Activated naive CD8-positive, alpha-beta T cell treated with anti-CD3 and anti-CD28 coated beads, Interleukin-2, amount 50 U/mL, for 24 hours (primary cell): ENCODE measurements around the gene PTPRN2.
"Not testable (repeated sequence)": the region's sequence is repeated elsewhere in the genome, so short reads cannot be mapped to it uniquely, and the experiment has no call there.

ENCODE experiments used
- ATAC-seq: fragments of 150-1000 bp; cut with Tn5 transposase; one replicate; pipeline ENCODE4 v1.10.0; 2021
- DNase-seq: peaks from one replicate; pipeline ENCODE4 v3.0.0; 2021
- H3K27ac Mint-ChIP-seq: one replicate; pipeline ENCODE4 v1.8.0; 2021; ENCODE audit warnings: mild to moderate bottlenecking, mixed read lengths
- H3K27me3 Mint-ChIP-seq: one replicate; pipeline ENCODE4 v1.8.0; 2021; ENCODE audit warnings: mixed read lengths
- H3K36me3 Mint-ChIP-seq: one replicate; pipeline ENCODE4 v1.8.0; 2021; ENCODE audit warnings: low read depth, mixed read lengths
- H3K4me1 Mint-ChIP-seq: one replicate; pipeline ENCODE4 v1.8.0; 2021; ENCODE audit warnings: mixed read lengths
- H3K4me3 Mint-ChIP-seq: one replicate; pipeline ENCODE4 v1.8.0; 2021; ENCODE audit warnings: mild to moderate bottlenecking, moderate library complexity, mixed read lengths
- H3K9me3 Mint-ChIP-seq: one replicate; pipeline ENCODE4 v1.8.0; 2021; ENCODE audit warnings: mixed read lengths

PTPRN2 gene

DNA sequence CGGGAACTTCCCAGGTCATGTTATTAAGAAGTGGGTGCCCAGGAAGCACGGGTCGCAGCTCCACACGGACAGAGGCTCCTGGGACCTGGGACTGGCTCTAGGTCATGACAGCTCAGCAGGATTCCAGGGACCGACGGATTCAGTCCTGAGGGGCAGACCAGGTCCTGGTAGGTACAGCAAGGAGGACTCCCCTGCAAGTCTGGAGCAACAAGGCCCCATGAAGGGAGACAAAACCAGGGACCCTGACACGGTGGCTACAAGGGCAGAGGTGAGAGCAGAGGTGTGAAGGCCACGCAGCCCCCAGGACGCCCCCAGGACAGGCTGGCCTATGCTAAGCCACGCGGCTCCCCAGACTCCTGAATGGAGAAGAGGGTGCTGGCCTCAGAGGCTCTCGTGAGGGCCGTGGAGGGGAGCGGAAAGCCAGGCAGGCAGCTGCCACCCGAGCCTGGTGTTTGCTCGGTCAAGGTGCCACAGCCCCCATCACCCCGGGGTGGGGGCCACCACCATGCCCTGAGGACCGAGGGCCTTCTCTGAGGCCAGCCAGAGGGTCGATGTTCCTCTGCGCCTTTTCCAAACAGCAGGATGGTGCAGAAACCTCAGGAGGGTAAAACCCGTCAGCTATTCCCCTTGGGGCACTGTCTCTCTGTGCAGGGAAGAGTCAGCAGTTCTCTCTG, 348.9 kb downstream of the PTPRN2 start:
- Mint-ChIP-seq H3K9me3 (peaks cover 15% of the 10 kb centered on the region), H3K4me3 (no peak overlapping the region)
- ATAC-seq: no peak

DNA sequence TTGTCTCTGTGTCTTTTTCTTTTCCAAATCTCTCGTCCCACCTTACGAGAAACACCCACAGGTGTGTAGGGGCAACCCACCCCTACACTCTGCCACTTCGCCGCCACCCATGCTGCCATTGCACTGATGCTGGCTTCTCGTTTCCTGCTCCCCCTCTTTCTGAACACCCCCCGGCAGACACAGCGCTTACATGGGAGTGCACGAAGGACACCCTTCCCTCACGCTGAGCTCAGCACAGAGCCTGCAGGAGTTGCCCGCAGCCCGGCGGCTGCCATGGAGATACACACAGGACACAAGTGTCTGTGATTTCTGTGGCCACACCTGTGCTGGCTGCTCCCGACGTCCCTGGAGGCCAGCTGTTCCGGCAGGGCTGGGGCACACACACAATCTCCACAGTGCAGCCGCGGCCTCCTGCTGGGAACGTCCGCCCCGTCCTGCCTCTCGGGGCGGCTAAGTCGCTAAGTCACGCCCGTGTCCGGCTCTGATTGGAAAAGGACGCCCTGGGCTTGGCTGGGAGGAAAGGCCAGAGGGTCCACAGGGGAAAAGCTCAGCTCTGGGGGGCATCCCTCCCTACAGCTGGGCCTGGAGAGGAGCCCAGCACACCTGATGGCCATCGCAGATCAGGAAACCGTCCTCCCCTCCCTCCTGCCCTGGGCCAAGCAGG, 349.8 kb downstream of the PTPRN2 start:
- no peak overlapping the region for H3K27ac Mint-ChIP-seq
- no peak overlapping the region for H3K4me3 Mint-ChIP-seq
- no peak for ATAC-seq
- DNase-seq: no peak
- H3K9me3 Mint-ChIP-seq: peaks cover 15% of the 10 kb centered on the region
- H3K36me3 Mint-ChIP-seq: no peaks in the 10 kb centered on the region
- H3K27me3 Mint-ChIP-seq: no peaks in the 10 kb centered on the region
- H3K4me1 Mint-ChIP-seq: no peaks in the 10 kb centered on the region

More for the DNA sequence above, 348.9 kb downstream of the PTPRN2 start:
- no peaks in the 10 kb centered on the region for H3K36me3 Mint-ChIP-seq
- no peak overlapping the region for H3K27ac Mint-ChIP-seq
- no peaks in the 10 kb centered on the region for H3K4me1 Mint-ChIP-seq
- no peak for DNase-seq
- H3K27me3 Mint-ChIP-seq: no peaks in the 10 kb centered on the region

DNA sequence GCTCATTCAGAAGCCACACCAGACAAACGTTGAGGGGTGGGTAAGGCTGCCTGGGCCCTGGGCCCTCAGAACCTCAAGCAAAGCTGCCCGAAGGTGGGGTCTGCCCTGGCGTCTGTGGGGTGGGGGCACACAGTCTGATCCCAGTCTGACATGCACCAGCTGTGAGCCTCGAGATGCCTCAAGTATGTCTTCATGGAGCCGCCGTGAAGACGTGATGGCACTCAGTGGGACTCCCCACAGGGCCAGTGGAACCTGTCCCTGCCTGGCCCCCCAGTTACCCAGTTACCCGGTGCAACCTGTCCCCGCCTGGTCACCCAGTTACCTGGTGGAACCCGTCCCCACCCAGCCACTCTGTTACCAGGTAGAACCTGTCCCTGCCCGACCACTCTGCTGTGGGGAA, 351.2 kb downstream of the PTPRN2 start:
- H3K27me3 Mint-ChIP-seq: no peaks in the 10 kb centered on the region
- DNase-seq (no peak), ATAC-seq (peak; percentile 28)
- peaks cover 22% of the 10 kb centered on the region for H3K9me3 Mint-ChIP-seq
- H3K4me3 Mint-ChIP-seq: no peak overlapping the region
- H3K27ac Mint-ChIP-seq: no peak overlapping the region
- H3K36me3 Mint-ChIP-seq: no peaks in the 10 kb centered on the region
- H3K4me1 Mint-ChIP-seq: no peaks in the 10 kb centered on the region

DNA sequence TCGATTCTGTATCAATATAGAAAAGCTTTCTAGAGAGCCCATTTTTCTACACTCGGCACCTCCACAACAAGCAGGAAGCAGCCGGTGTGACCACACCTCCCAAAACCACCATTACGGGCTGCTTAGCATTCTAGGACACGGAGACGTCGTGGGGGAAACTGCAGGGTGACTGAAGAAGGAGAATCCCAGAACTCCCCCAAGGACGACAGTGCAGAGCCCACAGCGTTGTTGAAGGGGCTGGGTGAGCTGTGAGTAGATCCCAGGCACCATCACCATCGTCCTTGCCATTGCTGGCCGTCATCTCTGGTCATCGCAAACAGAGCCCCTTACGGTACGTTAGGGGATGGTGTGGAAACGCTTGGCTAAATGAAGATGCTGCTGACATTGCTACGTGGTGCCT, 351.8 kb downstream of the PTPRN2 start:
- H3K4me3 Mint-ChIP-seq: no peak overlapping the region
- no peaks in the 10 kb centered on the region for H3K27me3 Mint-ChIP-seq
- no peaks in the 10 kb centered on the region for H3K36me3 Mint-ChIP-seq
- no peak overlapping the region for H3K27ac Mint-ChIP-seq
- no peak for ATAC-seq
- DNase-seq: no peak
- H3K4me1 Mint-ChIP-seq: no peaks in the 10 kb centered on the region
- peaks cover 23% of the 10 kb centered on the region for H3K9me3 Mint-ChIP-seq

DNA sequence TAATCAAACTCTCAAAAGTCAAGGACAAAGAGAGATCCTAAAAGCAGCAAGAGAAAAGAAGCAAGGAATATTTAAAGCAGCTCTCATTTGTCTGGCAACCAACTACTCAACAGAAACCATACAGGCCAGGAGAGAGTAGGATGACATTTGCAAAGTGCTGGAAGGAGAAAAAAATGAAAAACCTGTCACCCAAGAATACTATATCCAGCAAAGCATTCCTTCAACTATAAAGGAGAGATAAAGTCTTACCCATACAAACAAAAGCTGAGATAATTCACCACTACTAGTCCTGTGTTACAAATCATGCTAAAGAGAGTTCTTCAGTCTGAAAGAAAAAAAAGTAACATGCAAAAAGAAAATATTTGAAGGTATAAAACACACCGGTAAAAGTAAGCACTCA, 357.7 kb downstream of the PTPRN2 start:
- H3K36me3 Mint-ChIP-seq: no peaks in the 10 kb centered on the region
- peaks cover 43% of the 10 kb centered on the region for H3K9me3 Mint-ChIP-seq
- ATAC-seq: no peak

DNA sequence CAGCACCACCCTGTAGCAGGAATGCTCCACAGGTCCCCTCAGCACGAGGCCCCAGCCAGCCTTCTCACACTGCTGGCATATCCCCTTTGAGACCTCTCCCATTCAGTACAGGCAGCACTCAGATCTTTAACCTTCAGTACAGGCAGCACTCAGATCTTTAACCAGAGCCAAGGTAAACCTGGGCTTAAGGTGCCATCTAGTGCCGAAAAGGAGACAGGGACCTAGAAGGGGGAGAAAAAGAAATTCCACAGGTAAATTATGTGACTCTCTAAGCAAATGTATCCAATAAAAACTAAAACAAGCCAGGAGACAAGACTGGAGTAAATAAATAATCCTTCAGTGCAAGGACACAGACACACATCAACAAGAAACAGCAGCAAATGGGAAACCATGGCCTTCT, 358.6 kb downstream of the PTPRN2 start:
- DNase-seq (no peak), ATAC-seq (no peak)
- H3K9me3 Mint-ChIP-seq: peaks cover 36% of the 10 kb centered on the region
- H3K27me3 Mint-ChIP-seq: peaks cover 2% of the 10 kb centered on the region
- H3K4me3 Mint-ChIP-seq: no peak overlapping the region
- H3K36me3 Mint-ChIP-seq: no peaks in the 10 kb centered on the region
- H3K27ac Mint-ChIP-seq: no peak overlapping the region
- no peaks in the 10 kb centered on the region for H3K4me1 Mint-ChIP-seq

More for the DNA sequence above, 357.7 kb downstream of the PTPRN2 start:
- Mint-ChIP-seq H3K27me3 (peaks cover 2% of the 10 kb centered on the region), H3K4me3 (no peak overlapping the region), H3K27ac (no peak overlapping the region), H3K4me1 (no peaks in the 10 kb centered on the region)
- DNase-seq: no peak

DNA sequence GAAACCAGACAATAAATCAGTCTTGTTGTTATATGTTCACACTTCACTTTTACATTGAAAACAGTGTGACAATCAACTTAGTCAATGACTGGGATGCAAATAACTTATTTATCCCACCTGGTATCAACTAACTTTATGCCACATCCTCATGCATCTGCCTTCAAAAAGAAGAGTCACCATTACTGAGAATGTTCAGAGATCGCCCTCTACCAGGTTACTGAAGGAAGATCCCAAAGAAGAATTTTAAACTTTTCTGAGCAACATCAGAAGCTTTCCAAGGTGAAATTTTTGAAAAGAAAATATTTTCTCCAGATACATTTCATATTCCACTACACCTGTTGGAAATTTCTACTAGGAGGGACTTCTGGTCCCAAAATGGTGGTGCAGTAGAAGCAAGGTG, 359.5 kb downstream of the PTPRN2 start:
- Mint-ChIP-seq H3K36me3 (no peaks in the 10 kb centered on the region), H3K4me1 (no peaks in the 10 kb centered on the region), H3K27me3 (peaks cover 2% of the 10 kb centered on the region), H3K9me3 (peaks cover 34% of the 10 kb centered on the region), H3K27ac (no peak overlapping the region), H3K4me3 (no peak overlapping the region)
- ATAC-seq: no peak
- DNase-seq: no peak

DNA sequence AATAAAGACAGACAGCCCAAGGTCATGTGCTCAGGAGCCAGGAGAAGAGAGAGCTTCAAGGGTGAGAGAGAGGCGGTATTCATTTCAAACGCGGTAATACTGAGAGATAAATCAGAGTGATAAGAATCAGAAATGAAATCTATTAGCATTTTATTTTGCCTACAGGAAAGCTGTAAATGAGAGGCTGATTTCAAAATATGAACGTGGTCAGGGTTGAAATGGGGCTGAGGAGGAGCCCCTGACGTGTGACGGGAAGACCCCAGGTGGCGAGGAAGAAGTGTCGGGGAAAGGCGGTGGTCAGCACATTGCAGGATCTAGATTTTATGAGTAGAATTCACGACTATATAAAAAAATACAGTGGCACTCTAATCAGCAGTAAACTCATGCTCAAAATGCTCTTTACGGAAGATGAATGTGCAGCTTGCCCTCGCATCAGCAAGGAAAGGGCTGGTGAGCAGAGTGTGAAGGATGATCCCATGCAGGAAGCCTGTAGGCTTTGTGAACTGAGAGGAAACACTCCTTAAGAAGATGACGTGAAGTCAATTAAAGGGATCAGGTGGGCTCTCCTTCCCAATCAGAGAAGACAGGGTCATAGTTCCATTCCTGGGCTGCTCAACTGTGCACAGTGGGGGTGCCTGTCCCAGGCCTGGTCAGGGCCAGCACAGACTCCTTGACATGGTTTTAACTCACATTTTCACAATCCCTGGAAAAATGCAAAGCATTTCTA, 360.2 kb downstream of the PTPRN2 start:
- Mint-ChIP-seq H3K27me3 (peaks cover 2% of the 10 kb centered on the region), H3K4me3 (no peak overlapping the region), H3K27ac (no peak overlapping the region), H3K4me1 (no peaks in the 10 kb centered on the region), H3K36me3 (no peaks in the 10 kb centered on the region), H3K9me3 (peaks cover 34% of the 10 kb centered on the region)
- ATAC-seq: no peak
- DNase-seq: no peak

DNA sequence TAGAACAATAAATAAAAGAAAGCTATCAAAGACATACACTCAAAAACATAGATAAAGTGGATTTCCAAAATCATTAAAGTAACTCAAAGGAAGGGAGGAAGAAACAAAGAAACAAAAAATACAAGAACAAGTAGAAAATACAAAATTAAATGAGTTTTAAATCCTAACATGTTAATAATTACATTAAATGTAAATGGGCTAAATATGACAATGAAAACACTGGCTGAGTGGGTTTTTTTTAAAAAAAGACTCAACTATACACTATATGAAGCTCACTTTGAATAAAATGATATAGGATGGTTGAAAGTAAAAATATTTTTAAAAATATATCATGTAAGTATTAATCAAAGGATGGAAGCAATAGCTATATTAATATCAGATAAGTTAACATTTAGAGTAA, 371.4 kb downstream of the PTPRN2 start:
- ATAC-seq (no peak), DNase-seq (no peak)
- H3K27me3 Mint-ChIP-seq: no peaks in the 10 kb centered on the region
- no peak overlapping the region for H3K27ac Mint-ChIP-seq
- no peak overlapping the region for H3K4me3 Mint-ChIP-seq
- H3K4me1 Mint-ChIP-seq: no peaks in the 10 kb centered on the region
- peaks cover 45% of the 10 kb centered on the region for H3K9me3 Mint-ChIP-seq
- H3K36me3 Mint-ChIP-seq: no peaks in the 10 kb centered on the region

DNA sequence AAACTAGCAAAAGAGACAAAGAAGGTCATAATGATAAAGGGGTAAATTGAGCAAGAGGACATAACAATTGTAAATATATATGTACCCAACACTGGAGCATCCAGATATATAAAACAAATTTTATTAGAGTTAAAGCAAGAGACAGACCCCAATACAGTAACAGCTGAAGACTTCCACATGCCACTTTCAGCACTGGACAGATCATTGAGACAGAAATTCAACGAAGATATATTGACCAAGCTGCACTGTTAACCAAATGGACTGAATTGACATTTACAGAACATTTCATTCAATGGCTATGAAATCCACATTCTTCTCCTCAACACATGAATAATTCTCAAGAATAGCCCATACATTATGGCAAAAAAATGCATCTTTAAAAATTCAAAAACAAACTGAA, 378.2 kb downstream of the PTPRN2 start:
- H3K27me3 Mint-ChIP-seq: peaks cover 8% of the 10 kb centered on the region
- ATAC-seq (no peak), DNase-seq (no peak)
- no peaks in the 10 kb centered on the region for H3K4me1 Mint-ChIP-seq
- no peak overlapping the region for H3K4me3 Mint-ChIP-seq
- H3K36me3 Mint-ChIP-seq: no peaks in the 10 kb centered on the region
- H3K9me3 Mint-ChIP-seq: peaks cover 22% of the 10 kb centered on the region
- H3K27ac Mint-ChIP-seq: no peak overlapping the region

DNA sequence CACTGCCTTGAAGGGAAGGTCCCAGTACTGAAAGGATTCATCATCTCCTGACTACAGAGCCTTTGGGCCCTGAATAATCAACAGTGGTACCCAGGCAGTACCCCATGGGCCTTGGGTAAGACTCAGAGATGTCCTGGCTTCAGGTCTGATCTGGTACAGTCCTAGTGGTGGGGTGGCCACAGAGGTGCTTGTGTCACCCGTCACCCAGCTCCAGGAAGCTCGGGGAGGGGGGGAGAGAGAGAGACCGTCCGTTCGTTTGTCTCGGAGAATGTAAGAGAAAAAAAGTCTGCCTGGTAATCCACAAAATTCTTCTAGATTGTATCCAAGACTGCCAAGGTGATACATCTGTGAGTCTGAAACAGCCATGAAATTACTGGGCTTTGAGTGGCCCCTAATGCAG, 381.3 kb downstream of the PTPRN2 start:
- DNase-seq (no peak), ATAC-seq (no peak)
- Mint-ChIP-seq H3K4me1 (no peaks in the 10 kb centered on the region), H3K36me3 (no peaks in the 10 kb centered on the region), H3K4me3 (no peak overlapping the region), H3K27ac (no peak overlapping the region), H3K27me3 (peaks cover 19% of the 10 kb centered on the region), H3K9me3 (peaks cover 18% of the 10 kb centered on the region)

DNA sequence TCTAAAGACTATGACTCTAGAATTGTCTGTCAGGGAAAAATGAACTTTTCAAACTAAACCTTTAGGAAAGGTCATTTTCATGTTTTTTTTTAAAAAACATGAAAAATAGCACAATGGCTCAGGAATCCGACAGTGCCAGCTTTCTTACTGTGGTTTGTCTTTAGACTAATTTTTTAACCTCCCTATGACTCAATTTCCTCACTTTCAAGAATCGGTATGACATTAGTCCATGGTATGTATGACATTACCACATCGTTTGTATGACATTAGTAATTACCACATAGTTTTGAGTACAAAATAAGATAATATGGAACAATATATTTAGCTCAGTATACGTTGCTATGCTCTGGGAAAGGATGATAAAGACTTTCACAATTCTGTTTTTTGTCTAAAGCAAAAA, 383.2 kb downstream of the PTPRN2 start:
- no peak overlapping the region for H3K4me3 Mint-ChIP-seq
- peaks cover 7% of the 10 kb centered on the region for H3K9me3 Mint-ChIP-seq
- no peak for ATAC-seq
- H3K36me3 Mint-ChIP-seq: no peaks in the 10 kb centered on the region
- no peak for DNase-seq
- no peaks in the 10 kb centered on the region for H3K4me1 Mint-ChIP-seq
- no peak overlapping the region for H3K27ac Mint-ChIP-seq
- H3K27me3 Mint-ChIP-seq: peaks cover 17% of the 10 kb centered on the region

DNA sequence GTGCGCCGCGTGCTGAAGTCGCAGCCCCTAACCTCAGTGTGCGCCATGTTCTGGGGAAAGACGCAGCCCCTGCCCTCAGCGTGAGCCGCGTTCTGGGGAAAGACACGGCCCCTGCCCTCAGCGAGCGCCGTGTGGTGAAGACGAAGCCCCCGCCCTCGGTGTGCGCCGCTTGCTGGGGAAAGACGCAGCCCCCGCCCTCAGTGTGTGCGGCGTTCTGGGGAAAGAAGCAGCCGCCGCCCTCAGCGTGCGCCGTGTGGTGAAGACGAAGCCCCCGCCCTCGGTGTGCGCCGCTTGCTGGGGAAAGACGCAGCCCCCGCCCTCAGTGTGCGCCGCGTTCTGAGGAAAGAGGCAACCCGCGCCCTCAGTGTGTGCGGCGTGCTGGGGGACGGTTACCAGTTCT, 383.7 kb downstream of the PTPRN2 start:
- H3K9me3 Mint-ChIP-seq, H3K4me3 Mint-ChIP-seq, ATAC-seq, DNase-seq, H3K36me3 Mint-ChIP-seq, H3K27ac Mint-ChIP-seq, H3K4me1 Mint-ChIP-seq: not testable (repeated sequence)
- H3K27me3 Mint-ChIP-seq: peaks cover 17% of the 10 kb centered on the region

DNA sequence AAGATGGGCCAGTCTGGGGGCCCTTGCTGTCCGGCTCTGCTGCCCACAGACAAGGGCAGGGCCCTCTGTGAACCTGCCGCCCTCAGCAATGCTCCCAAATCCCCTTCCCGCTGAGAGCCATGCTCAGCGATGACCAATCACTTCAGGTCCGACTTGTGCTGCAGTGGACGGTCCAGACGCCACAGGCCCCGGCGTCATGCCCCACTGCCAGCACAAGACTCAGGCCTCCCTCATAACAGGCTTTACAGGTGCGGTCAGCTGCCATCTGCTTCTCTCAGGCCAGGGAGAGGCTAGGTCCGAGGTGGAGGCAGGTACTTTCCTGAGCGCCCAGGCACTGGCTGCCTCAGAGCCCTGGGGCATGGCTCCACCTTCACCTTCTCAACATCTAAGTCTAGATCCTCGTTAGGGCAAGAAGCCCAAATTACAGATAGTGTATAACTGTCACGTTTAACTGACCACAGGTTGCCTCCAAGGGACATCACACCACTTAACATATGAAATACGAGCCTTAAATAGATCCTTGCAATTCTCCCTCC, 393.2 kb downstream of the PTPRN2 start:
- Mint-ChIP-seq H3K27me3 (no peaks in the 10 kb centered on the region), H3K27ac (no peak overlapping the region), H3K4me3 (no peak overlapping the region), H3K9me3 (peaks cover 27% of the 10 kb centered on the region), H3K4me1 (no peaks in the 10 kb centered on the region), H3K36me3 (no peaks in the 10 kb centered on the region)
- DNase-seq: no peak
- no peak for ATAC-seq

DNA sequence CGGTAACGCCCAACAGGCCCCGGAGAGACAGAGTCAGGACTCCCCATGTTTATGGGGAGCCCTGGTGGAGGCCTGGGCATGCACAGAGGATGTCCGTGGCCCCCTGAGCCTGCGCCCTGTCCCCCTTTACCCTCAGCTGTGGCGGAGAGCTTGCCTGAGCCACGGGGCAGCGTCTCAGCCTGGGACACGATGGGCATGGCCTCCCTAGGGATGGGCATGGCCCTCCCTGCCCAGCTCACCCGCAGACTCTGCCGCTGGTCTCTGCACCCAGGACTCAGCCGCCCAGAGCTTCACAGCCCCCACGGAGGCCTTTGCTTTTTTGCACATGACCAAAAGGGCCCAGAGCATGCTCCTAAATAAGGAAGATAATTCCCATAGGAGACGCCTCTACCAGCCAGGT, 394.2 kb downstream of the PTPRN2 start:
- no peak overlapping the region for H3K27ac Mint-ChIP-seq
- peaks cover 27% of the 10 kb centered on the region for H3K9me3 Mint-ChIP-seq
- DNase-seq (no peak), ATAC-seq (no peak)
- H3K4me1 Mint-ChIP-seq: no peaks in the 10 kb centered on the region
- H3K36me3 Mint-ChIP-seq: no peaks in the 10 kb centered on the region
- no peak overlapping the region for H3K4me3 Mint-ChIP-seq
- no peaks in the 10 kb centered on the region for H3K27me3 Mint-ChIP-seq
